ACHN (cell line): ENCODE results near the gene ANKRD55.

Experiments used
- DNase-seq: peaks from one replicate; pipeline ENCODE4 v3.0.0-alpha.2; 2015
- in situ Hi-C: cut with HindIII; loops from 2 replicates; pipeline ENCODE4 v1.10.0; 2017; ENCODE audit warnings: low sequenced_read_pairs, low pct_ligation_motif_present, low pct_unique_long_range_greater_than_20kb

The ANKRD55 gene

GRCh38 chr5:56078278-56079156 is 154.6 kb downstream of the ANKRD55 start:
- no peak for DNase-seq
- in situ Hi-C loops, result no loop called here

- in situ Hi-C loops, result no loop called here
- no peak for DNase-seq
Measured at GRCh38 chr5:56077796-56078233, 155.3 kb downstream of the ANKRD55 start.

GRCh38 chr5:56076486-56076885 is 156.6 kb downstream of the ANKRD55 start:
- in situ Hi-C loops, result no loop called here
- no peak for DNase-seq

- no peak for DNase-seq
- in situ Hi-C loops, result no loop called here
Measured at GRCh38 chr5:56075361-56075760, 157.8 kb downstream of the ANKRD55 start.

GRCh38 chr5:56072863-56073766 is 160.0 kb downstream of the ANKRD55 start:
- no peak for DNase-seq
- in situ Hi-C loops, result no loop called here

- in situ Hi-C loops, result no loop called here
- DNase-seq, result no peak
Measured at GRCh38 chr5:56071470-56071869, 161.7 kb downstream of the ANKRD55 start.

GRCh38 chr5:56070851-56071465 is 162.2 kb downstream of the ANKRD55 start:
- in situ Hi-C loops, result no loop called here
- no peak for DNase-seq

- DNase-seq, result no peak
- in situ Hi-C loops, result no loop called here
Measured at GRCh38 chr5:56069652-56070226, 163.4 kb downstream of the ANKRD55 start.

- in situ Hi-C loops, result no loop called here
- no peak for DNase-seq
Measured at GRCh38 chr5:56066931-56067450, 166.1 kb downstream of the ANKRD55 start.

- no peak for DNase-seq
- in situ Hi-C loops, result no loop called here
Measured at GRCh38 chr5:56064984-56065383, 168.1 kb downstream of the ANKRD55 start.

- DNase-seq, result no peak
- in situ Hi-C loops, result no loop called here
Measured at GRCh38 chr5:56060276-56061110, 172.6 kb downstream of the ANKRD55 start.

GRCh38 chr5:56059854-56060253 is 173.3 kb downstream of the ANKRD55 start:
- no peak for DNase-seq
- in situ Hi-C loops, result no loop called here

- in situ Hi-C loops, result no loop called here
- DNase-seq, result no peak
Measured at GRCh38 chr5:56056875-56057274, 176.3 kb downstream of the ANKRD55 start.

GRCh38 chr5:56055859-56056258 is 177.3 kb downstream of the ANKRD55 start:
- in situ Hi-C loops, result no loop called here
- no peak for DNase-seq

- in situ Hi-C loops, result no loop called here
- no peak for DNase-seq
Measured at GRCh38 chr5:56055287-56055686, 177.8 kb downstream of the ANKRD55 start.

- in situ Hi-C loops, result no loop called here
- no peak for DNase-seq
Measured at GRCh38 chr5:56054666-56055065, 178.5 kb downstream of the ANKRD55 start.

GRCh38 chr5:56053363-56053762 is 179.8 kb downstream of the ANKRD55 start:
- no peak for DNase-seq
- in situ Hi-C loops, result no loop called here

- DNase-seq, result no peak
- in situ Hi-C loops, result no loop called here
Measured at GRCh38 chr5:56052735-56053134, 180.4 kb downstream of the ANKRD55 start.
